ENCODE results near the gene SLC38A10. TPM values are rescaled to one million over a fixed set of nuclear protein-coding genes. Genes with fewer than 3 reads are reported as not detected.

The SLC38A10 gene
- total RNA-seq, 1 experiment from 2014 or later: 109 TPM

DNA sequence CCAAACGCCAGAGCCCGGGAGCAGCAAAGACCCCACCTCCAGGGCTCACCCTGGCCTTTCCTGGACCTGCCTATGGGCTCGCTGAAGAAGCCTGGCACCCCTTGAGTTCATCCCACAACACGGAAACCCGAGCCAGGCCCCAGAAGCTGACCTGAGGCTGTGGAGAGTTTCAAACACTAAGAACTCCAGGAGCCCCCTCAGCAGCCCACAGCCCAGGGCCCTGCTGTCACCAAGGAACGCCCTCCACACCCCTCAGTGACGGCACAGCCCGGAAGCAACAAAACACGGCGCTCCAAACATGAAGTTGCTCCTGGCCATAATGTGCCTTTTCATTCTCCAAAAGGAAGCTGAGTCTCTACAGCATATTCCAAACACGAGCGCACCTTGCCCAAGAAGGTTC, 9.2 kb downstream of the SLC38A10 start:
- Histone ChIP-seq H3K4me3 (replicated peaks in 1 of 2; ENCODE audit: low read depth in 1 of 2, low read length in 2 of 2) (no peak overlapping the region), H3K9ac (ENCODE audit: low read length) (no peak overlapping the region), H3K9me2 (ENCODE audit: insufficient read depth) (no peaks in the 10 kb centered on the region), H4K20me1 (ENCODE audit: insufficient read depth) (no peaks in the 10 kb centered on the region), H3K4me2 (ENCODE audit: low read length) (no peak overlapping the region), H2AFZ (ENCODE audit: low read depth, low read length, poor library complexity, severe bottlenecking) (no peak overlapping the region), H3K27me3 (ENCODE audit: insufficient read depth, low read length) (no peaks in the 10 kb centered on the region), H3K27ac (ENCODE audit: low read depth, low read length) (0 out of 2 replicates have a peak overlapping the region, but pooled peaks have one; percentile 6), H3K79me2 (ENCODE audit: insufficient read depth, low read length) (peaks cover 64% of the 10 kb centered on the region), H3K36me3 (ENCODE audit: control insufficient read depth in 1 of 2, insufficient read depth in 2 of 2, low read length in 2 of 2) (peaks cover 33 to 40% of the 10 kb centered on the region in 2 experiments; a peak in 3 of 4 replicates), H3K9me3 (ENCODE audit: control insufficient read depth in 1 of 2, insufficient read depth in 1 of 2, low read depth in 1 of 2, low read length in 2 of 2) (no peaks in the 10 kb centered on the region), H3K4me1 (ENCODE audit: control insufficient read depth in 1 of 2, insufficient read depth in 2 of 2, low read length in 2 of 2) (no peaks in the 10 kb centered on the region)
- RAD21 ChIA-PET (ENCODE audit: low non-redundant PET in 1 of 2, low total read pairs in 2 of 2, uncharacterized antibody in 2 of 2, unreplicated experiment in 2 of 2): no interaction called here
- POLR2A ChIA-PET: no interaction called here
- no peak for ATAC-seq
- intact Hi-C loops (cut with micrococcal nuclease): no loop called here
- DNase-seq (ENCODE audit: low read depth, low spot score): no peak
- TF ChIP-seq ZNF274 (IDR thresholded peaks at IDR 0.05; ENCODE audit: low read depth, low read length) (no peak), ELF1 (IDR thresholded peaks at IDR 0.05; ENCODE audit: borderline replicate concordance, low read depth) (no peak), EZH2 (IDR thresholded peaks at IDR 0.05) (no peak), SRF (IDR thresholded peaks at IDR 0.05; ENCODE audit: low read depth) (no peak), CBX3 (IDR thresholded peaks at IDR 0.05; ENCODE audit: low read depth) (no peak), POLR2AphosphoS5 (IDR thresholded peaks at IDR 0.05; ENCODE audit: low read depth, low read length) (no peak), EGR1 (IDR thresholded peaks at IDR 0.05; ENCODE audit: low read depth) (no peak), RAD21 (IDR thresholded peaks at IDR 0.05; ENCODE audit: low read depth) (no peak), CEBPB (IDR thresholded peaks at IDR 0.05; ENCODE audit: low read depth) (no peak), TCF7L2 (IDR thresholded peaks at IDR 0.05; ENCODE audit: borderline replicate concordance, extremely low read depth, insufficient read depth, insufficient read length) (no peak), YY1 (IDR thresholded peaks at IDR 0.05; ENCODE audit: extremely low read depth, insufficient replicate concordance, low read depth, low read length) (no peak), EZH2phosphoT487 (IDR thresholded peaks at IDR 0.05; ENCODE audit: borderline replicate concordance) (no peak), POLR2A (IDR thresholded peaks at IDR 0.05; ENCODE audit: borderline replicate concordance, extremely low read depth, insufficient read depth, insufficient read length) (no peak), JUND (IDR thresholded peaks at IDR 0.05) (no peak), CTCF (IDR thresholded peaks at IDR 0.05 in 2 of 3, conservative IDR thresholded peaks at IDR 0.05 in 1 of 3; ENCODE audit: borderline replicate concordance in 1 of 3, insufficient read depth in 1 of 3, low read depth in 2 of 3, low read length in 2 of 3) (no peak), SP1 (IDR thresholded peaks at IDR 0.05; ENCODE audit: low read depth) (no peak), FOSL1 (IDR thresholded peaks at IDR 0.05; ENCODE audit: low read depth) (no peak), ZFX (IDR thresholded peaks at IDR 0.05) (no peak)
- TF ChIP-seq, protein P1, sequence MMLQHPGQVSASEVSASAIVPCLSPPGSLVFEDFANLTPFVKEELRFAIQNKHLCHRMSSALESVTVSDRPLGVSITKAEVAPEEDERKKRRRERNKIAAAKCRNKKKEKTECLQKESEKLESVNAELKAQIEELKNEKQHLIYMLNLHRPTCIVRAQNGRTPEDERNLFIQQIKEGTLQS (IDR thresholded peaks at IDR 0.05): no peak
- TF ChIP-seq, protein P2, sequence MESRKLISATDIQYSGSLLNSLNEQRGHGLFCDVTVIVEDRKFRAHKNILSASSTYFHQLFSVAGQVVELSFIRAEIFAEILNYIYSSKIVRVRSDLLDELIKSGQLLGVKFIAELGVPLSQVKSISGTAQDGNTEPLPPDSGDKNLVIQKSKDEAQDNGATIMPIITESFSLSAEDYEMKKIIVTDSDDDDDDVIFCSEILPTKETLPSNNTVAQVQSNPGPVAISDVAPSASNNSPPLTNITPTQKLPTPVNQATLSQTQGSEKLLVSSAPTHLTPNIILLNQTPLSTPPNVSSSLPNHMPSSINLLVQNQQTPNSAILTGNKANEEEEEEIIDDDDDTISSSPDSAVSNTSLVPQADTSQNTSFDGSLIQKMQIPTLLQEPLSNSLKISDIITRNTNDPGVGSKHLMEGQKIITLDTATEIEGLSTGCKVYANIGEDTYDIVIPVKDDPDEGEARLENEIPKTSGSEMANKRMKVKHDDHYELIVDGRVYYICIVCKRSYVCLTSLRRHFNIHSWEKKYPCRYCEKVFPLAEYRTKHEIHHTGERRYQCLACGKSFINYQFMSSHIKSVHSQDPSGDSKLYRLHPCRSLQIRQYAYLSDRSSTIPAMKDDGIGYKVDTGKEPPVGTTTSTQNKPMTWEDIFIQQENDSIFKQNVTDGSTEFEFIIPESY (IDR thresholded peaks at IDR 0.05; ENCODE audit: extremely low read depth, insufficient replicate concordance, low read length): no peak
- CTCF ChIA-PET: no interaction called here
- no TSS peak for BruUV-seq (replicated peaks)
